ENCODE data around the gene KRTAP10-3.

GRCh38 chr21:44513389-44514217, 45.0 kb downstream of the KRTAP10-3 start:
- TF ChIP-seq CTCF (IDR thresholded peaks at IDR 0.05) (no peak), POLR2A (IDR thresholded peaks at IDR 0.05) (no peak)

All from breast epithelium (tissue), 3 donors.